NCI-H2196 (cell line): ENCODE data around the gene DSCAML1.
"Not testable (repeated sequence)": the region's sequence is repeated elsewhere in the genome, so short reads cannot be mapped to it uniquely, and the experiment has no call there.

ENCODE experiments used
- DNase-seq: peaks from one replicate; lab custom pipeline; 2025; ENCODE audit not compliant: unreplicated experiment; lab: John Stamatoyannopoulos, UW

Gene DSCAML1

DNA sequence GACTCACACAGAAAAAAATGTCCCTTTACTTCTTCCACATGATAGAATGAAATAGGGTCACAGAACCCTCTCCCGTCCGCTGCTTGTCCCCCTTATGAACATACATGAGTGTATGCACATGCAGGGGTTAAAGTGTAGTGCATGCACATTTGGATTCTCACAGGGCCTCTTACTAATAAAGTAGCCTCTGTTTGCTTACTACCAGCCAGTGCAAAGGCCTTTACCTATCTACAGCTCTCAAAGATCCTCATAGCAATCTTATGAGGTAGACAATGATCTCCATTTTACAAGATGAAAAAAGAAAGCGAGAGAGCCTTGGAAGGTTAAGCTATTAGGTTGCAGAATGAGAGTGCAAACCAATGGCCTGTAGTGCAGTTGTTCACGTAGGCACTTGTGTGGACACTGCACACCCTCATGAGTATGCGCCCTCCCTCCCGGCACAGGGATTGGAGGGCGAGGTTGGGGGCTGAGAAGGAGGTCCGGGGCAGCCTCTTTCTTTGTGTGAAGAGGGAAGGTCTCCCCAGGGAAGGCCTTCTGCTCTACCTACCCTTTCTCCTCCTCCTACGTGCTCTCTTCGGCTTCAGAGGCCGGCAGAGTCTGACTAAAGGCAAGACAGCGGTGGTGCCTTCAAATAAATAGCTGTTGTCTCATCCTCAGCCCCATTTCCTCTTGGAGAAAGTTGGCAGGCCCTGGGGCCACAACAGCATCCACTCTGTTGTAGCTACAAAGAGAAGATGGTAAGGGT, 378.1 kb downstream of the DSCAML1 start:
- no peak for DNase-seq

DNA sequence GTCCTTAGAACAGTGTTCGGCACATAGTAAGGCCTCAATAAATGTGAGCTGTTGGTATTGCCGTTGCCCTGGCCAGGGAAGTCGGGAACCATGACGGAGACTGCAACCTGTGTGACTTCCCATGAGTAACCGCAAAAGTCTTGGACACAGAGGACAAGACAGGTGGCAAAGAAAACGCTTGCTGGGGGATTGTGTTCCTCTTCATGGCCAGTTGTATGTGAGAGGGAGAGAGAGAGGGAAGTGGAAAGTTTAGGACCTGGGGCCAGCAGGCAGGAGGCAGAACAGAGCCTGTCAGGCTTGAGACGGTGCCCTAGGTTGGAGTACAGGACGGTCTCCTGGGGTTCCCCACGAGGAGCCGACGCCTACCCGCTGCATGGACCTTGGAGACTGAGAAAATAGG, 379.2 kb downstream of the DSCAML1 start:
- DNase-seq: no peak

DNA sequence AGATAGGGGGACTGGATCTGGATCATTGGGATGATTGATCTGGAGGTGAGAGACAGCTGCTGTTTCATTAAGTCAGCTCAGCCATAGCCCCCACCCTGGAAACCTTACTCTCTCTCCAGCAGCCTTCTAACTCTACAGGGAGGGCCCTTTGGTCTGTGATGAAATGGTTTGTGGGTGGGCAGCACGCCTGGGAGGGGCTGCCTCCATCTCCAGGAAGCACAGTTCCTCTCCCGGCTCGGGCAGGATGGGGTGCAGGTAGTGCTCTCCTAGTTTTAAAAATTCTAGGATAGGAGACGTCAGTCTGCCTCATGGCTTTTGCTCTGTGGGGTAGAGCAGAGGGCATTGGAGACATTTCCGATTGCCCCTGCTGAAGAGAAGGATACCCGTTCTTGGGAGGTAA, 379.7 kb downstream of the DSCAML1 start:
- DNase-seq: no peak

DNA sequence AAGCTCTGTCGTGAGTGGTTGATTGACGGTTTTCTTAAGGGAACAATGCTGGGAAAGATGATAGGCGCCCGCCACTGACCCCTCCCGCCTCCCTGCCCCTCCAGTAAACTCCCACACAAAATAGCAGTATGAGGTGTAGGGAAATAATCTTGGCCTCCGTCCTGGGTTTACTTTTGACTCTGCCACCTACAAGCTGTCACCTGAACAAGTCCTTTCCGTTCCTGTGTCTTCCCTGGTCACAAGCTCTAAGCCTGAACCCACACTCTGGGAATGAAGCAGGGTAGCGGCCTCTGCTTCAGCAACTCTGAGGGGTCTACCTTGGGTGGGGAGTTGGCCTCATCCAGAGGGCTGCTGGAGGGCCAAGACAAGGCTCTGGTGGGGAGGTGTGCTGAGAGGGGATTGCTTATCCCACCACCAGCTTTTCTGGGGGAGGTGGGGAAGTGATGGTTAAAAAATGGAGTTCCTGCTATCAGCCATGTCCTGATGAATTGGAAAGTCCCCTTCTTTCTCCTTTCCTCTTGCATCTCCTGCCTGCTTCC, 381.6 kb downstream of the DSCAML1 start:
- DNase-seq: no peak

DNA sequence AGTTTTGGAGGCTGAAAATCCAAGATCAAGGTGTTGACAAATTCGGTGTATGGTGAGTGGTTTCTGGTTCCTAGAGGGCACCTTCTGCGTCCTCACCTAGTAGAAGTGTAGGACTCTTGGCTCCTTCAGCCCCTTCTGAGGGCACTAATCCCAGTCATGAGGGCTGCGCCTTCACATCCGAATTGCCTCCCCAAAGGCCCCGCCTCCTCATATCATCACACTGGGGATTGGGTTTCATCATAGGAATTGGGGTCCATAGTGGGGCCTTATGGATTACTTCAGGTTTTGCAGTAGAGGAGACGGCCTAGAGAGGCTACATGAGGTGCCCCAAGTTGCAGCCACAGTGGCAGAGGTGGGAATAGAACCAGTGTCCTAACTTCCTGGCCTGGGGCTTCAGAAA, 382.3 kb downstream of the DSCAML1 start:
- no peak for DNase-seq

DNA sequence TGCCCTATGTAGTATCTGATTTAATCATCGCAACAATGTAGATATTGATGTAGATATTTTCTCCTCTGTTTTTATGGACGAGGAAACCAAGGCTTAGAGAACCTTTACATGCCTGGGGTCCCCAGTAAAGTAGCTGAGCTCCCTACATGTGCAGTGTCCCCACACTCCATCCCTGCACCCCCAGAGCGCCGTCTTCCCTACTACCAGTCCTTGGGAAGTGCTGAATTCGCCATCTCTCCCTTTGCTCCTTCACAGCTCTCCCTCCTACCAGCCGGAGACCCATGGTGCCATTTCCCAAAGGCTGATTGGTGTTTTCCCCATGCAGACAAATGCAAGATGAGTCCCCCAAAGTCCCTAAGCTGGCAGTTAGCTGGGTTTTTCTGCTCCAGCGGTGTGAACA, 383.4 kb downstream of the DSCAML1 start:
- DNase-seq: no peak

DNA sequence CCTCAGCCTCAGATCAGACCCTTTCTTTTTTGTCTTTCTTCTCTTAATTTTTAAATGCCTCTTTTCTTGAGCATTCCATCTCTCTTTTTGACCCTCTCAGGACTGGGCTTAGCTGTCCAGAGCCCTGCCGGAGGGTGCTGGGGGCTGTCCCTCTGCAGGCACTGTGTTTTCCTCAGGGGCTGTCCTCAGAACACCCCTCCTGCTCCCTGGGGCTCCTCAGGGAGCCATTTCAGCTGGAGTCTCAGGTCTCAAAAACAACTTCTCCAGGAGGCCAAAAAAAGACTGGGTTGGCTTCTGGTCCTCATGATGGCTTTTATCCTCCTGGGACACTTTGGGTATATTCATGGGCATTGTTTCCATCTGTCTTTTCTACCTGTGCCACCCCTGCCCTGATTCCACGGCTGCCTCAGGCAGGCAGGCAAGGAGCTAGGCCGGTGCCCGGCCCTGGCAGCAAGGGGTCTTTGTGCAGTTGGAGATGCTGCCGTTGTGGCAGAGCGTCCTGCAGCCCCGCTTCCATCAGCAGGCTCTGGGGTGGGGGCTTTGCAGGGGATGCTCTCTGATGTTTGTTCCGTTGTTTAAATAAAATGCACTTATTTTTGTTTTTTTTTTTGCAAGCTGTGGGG, 384.3 kb downstream of the DSCAML1 start:
- DNase-seq: no peak

DNA sequence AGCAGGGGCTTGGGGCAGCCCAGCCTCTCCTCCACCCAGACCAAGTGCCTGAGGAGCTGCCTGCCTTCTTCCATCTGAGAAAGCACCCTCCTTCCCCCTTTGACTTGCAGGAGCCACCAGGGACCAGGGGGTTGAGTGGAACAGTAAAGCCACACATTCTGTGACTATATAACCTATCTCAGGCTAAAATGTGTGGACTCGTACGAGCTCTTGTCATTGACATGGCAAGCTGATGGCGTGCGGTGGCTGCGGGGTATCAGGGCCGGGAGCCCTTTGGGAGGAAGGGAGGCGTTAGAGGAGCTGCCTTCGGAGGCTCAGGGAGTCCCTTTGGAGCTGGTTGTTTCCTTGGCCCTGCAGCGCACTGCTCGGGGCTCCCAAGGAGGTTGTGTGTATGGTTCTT, 384.8 kb downstream of the DSCAML1 start:
- no peak for DNase-seq

DNA sequence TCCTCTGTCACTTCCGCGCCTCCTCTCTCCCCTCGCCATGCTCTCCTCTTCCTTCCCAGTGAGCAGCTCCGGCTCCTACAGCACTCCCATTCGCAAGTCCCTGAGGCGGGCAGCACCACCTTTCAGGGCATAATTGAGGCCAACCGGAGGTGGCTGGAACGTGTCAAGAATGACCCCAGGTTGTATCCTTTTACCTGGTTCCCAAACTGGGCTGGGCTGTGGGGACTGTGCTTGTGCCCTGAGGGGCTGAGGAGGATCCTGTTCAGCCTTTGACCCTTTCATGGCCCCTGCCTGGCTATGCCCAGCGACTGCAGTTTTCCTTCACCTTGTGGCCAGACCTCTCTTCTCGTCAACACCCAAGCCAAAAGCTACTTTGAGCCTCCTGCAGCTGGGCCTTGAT, 385.3 kb downstream of the DSCAML1 start:
- no peak for DNase-seq

DNA sequence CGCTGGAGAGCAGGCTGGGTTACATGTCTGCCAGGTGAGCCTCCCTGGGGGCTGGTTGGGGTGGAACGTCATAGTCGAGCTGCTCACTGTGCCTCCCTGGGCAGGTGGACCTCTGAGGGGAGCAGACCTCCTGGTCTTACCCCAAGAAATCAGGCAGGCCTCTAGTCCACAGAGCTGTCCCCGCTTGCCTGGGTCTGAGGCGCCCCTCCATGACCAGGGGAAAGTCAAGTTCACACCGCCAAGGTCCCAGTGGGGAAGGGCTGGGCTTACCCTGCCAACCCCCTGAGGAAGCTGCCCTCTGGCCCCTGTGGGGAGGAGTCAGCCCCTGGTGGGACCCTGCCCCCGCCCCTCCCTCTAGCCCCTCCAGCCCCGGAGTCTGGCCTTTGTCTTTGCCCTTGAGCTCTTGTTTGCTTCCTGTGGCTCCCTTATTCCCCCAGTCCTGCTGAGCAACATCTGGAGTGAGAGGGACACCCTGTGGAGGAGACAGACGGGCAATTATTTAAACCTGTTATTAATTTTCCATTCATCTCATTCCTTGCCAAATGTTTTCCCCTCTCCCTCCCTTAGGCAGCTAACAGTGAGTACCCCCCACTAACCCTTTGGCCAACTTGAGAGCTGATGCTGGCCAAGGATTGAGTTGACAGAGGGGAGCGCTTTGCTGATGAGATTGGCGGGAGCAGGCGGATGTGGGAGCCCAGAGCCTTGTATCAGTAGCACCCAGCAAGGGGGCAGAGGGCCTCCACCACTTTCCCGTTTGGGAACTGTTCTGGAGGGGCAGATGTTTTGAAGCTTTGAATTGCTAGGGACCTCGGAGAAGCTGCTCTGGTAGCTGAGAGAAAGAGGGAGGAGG, 385.9 kb downstream of the DSCAML1 start:
- DNase-seq: no peak

DNA sequence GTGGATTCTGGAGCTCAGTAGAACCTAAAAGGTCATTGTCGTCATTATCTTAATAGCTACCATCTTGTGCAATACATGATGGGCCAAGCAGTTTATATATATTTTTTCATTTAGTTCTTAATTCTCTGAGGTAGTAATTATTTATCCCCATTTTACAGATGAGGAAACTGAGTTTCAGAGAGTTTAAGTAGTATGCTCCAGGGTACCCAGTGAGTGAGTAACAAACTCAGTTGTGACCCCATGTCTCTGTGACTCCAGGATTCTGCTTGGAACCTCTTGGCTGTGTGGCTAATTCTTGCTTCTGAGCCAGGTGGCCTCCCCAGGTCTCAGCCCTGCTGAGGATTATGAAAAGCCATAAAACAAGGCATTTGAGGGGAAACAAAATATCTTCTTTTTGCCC, 386.8 kb downstream of the DSCAML1 start:
- no peak for DNase-seq

DNA sequence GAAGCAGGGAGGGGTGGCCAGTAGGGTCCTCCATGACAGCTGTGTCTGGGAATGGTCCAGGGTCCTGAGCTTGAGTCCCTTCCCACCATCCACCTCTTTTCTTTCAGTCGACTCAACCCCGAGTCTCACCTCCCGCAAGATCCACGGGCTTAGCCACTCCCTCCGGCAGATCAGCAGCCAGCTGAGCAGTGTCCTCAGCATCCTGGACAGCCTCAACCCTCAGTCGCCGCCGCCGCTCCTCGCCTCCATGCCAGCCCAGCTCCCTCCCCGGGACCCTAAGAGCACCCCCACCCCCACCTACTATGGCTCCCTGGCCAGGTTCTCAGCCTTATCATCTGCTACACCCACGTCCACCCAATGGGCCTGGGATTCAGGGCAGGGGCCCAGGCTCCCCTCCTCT, 387.5 kb downstream of the DSCAML1 start:
- DNase-seq: no peak

DNA sequence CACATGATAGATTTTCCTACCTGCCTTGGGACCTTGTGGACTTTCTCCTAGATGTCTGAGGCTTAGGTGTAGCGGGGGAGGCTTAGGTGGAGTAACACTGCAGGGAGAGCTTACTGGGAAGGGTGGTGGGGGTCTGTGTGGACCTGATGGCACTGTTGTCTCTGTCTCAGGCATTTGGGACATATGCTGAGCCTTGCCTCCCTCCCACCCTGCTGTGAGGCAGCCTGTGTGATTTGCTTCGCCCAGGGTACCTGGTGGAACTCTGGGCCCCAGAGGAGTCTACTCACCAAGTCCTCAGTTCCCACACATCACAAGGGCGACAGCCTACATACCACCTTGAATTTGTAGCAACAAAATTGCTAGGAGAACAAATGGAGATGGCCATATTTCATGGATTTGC, 388.7 kb downstream of the DSCAML1 start:
- no peak for DNase-seq

DNA sequence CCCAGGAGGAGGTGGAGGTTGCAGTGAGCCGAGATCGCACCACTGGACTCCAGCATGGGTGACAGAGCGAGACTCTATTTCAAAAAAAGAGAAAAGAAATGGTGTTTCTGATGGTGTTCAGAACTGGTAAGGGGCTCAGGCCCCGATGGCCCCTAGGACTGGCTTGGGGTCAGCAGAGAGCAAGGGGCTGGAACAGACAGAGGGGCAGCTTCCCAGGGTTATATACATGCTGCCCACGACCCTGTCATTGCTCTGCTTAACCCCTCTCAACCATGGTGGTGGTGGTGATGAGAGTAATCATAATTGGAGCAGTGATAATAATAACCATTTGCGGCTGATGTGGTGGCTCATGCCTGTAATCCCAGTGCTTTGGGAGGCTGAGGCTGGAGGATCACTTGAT, 390.0 kb downstream of the DSCAML1 start:
- DNase-seq: no peak

DNA sequence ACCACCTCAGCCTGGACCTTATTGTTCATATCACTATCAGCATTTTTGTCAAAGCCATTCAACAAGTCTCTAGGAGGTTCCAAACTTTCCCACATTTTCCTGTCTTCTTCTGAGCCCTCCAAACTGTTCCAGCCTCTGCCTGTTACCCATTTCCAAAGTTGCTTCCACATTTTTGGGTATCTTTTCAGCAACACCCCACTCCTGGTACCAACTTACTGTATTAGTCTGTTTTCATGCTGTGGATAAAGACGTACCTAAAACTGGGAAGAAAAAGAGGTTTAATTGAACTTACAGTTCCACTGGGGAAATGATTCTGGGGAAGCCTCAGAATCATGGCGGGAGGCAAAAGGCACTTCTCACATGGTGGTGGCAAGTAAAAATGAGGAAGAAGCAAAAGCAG, 391.1 kb downstream of the DSCAML1 start:
- not testable (repeated sequence) for DNase-seq

DNA sequence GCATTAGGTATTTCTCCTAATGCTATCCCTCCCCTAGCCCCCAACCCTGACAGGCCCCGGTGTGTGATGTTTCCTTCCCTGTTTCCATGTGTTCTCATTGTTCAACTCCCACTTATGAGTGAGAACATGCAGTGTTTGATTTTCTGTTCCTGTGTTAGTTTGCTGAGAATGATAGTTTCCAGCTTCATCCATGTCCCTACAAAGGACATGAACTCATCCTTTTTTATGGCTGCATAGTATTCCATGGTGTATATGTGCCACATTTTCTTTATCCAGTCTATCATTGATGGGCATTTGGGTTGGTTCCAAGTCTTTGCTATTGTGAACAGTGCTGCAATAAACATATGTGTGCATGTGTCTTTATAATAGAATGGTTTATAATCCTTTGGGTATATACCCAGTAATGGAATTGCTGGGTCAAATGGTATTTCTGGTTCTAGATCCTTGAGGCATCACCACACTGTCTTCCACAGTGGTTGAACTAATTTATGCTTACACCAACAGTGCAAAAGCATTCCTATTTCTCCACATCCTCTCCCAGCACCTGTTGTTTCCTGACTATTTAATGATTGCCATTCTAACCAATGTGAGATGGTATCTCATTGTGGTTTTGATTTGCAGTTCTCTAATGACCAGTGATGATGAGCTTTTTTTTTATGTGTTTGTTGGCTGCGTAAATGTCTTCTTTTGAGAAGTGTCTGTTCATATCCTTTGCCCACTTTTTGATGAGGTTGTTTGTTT, 397.7 kb downstream of the DSCAML1 start:
- not testable (repeated sequence) for DNase-seq

DNA sequence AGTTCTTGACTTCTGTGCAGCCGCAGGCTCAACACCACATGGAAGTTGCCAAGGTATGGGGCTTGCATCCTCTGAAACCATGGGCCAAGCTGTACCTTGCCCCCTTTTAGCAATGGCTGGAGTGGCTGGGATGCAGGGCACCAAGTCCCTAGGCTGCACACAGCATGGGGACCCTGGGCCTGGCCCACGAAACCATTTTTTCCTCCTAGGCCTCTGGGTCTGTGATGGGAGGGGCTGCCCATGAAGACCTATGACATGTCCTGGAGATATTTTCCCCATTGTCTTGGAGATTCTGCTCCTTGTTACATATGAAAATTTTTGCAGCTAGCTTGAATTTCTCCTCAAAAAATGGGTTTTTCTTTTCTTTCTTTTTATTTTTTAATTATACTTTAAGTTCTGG, 398.4 kb downstream of the DSCAML1 start:
- not testable (repeated sequence) for DNase-seq

DNA sequence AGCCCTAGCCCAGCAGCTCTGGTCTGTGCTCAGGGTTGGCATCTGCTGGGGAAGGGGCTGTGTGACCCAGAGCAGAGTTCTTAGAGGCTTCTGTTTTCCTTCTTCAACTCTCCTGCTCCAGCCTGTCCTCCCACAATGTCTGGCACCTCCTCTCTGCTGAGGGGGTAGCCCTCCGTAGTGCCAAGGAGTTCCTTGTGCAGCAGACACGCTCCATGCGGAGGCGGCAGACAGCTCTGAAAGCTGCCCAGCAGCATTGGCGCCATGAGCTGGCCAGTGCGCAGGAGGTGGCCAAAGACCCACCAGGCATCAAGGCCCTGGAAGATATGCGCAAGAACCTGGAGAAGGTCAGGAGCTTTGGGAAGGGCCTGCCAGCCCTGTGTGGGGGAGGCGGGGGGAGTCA, 400.0 kb downstream of the DSCAML1 start:
- no peak for DNase-seq

DNA sequence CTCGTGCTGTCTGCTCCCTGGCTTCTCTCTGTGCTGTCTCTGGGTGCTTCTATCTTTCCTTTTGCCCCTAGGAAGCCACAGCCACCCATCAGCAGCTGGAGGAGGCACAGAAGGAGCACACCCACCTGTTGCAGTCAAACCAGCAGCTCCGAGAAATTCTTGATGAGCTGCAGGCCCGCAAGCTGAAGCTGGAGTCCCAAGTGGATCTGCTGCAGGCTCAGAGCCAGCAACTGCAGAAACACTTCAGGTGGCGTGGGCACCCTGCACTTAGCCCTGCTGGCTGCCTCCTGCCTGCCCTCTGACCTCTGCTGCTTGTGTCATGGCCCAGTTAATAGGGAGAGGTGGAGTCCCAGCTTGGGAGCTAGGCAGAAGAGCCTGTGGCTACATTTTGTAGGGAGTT, 401.5 kb downstream of the DSCAML1 start:
- DNase-seq: no peak

DNA sequence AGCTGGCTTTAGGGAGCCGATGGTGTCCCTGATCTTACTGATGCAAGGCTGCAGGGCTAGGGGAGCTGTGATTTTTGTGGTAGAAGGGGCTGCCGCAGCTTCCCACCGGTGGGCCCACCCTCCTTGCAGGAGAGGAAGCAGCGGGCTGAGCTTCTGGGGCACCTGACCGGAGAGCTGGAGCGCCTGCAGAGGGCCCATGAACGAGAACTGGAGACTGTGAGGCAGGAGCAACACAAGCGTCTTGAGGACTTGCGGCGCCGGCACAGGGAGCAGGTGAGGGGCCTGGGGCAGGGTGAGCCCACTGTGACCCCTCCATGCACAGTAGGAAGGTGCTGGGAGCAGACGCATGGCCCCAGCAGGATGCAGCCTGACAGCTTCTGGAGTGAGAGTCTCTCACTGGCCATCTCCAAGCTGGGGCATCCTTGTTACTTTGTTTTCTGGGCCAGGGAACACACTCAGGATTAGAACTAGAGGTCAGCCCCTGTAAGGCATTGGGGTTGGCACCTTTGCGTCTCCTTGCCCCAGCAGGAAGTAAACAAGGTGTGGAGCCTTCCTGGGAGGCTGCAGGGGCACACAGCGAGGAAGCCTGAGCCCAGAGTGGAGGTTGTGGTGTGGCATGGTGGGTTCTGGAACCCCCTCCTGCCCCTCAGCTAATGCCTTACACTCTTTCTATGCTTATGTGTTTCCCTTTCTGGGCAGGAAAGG, 402.6 kb downstream of the DSCAML1 start:
- DNase-seq: no peak
